Smooth muscle cell (in vitro differentiated cells): ENCODE results near the gene CCDC182. TPM values are rescaled to one million over a fixed set of nuclear protein-coding genes. Genes with fewer than 3 reads are reported as not detected.

ENCODE experiments used
- polyA plus RNA-seq: library from polyadenylated mRNA; unstranded; fragments of >200 nt; fragmentation: Nextera tagmentation; extraction: Ambion mirVana; gene quantifications from 2 replicates; pipeline ENCODE4 v1.2.1, GENCODE V29; 2016
- small RNA-seq: library from RNA; depleted of rRNA; stranded (forward); fragments of <200 nt; gene quantifications from one replicate; pipeline ENCODE3, GENCODE V24; 2014
- total RNA-seq: library from RNA; depleted of rRNA; stranded (reverse); fragments of >200 nt; gene quantifications from 2 replicates; pipeline ENCODE4 v1.2.3, GENCODE V29; 2014

The CCDC182 gene
- total and polyA plus RNA-seq, 2 experiments from 2014 or later = not detected

Small RNAs within 50 kb of the gene (small RNA-seq; reads per million reads assigned to genes)
- not detected for gene RN7SKP94

Other genes with a start within 250 kb of the CCDC182 start
- 32.3 and 33.1 TPM in 2 replicates for gene MRPS23, start 104.7 kb upstream of the CCDC182 start, total RNA-seq
- 48.4 and 51.1 TPM in 2 replicates for gene MRPS23, start 104.7 kb upstream of the CCDC182 start, polyA plus RNA-seq
- 7.0 and 11.1 TPM in 2 replicates for gene CUEDC1, start 210.1 kb upstream of the CCDC182 start, total RNA-seq
- gene CUEDC1, start 210.1 kb upstream of the CCDC182 start, polyA plus RNA-seq = 10.4 and 11.7 TPM in 2 replicates
- 52.1 and 61.8 TPM in 2 replicates for gene VEZF1, start 243.0 kb upstream of the CCDC182 start, total RNA-seq
- gene VEZF1, start 243.0 kb upstream of the CCDC182 start, polyA plus RNA-seq = 24.9 and 25.3 TPM in 2 replicates